ENCODE results near the gene FBXO21.
"Not testable (repeated sequence)": the region's sequence is repeated elsewhere in the genome, so short reads cannot be mapped to it uniquely, and the experiment has no call there.

FBXO21 gene

DNA sequence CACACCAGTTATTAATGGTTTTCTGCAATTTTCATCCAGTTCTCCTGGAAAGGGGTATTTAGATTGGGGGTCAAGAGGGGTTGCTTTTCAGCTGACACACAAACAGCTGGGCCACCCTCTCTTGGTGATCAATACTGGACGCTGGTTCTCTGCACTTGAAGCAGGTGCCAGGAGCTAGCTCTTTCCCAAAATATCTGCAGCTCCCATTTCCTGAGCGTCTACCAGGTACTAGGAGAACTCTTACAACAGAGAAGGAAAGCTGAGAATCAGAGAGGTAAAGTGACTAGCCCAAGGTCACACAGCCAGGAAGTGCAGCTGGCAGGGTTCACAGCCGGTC lies 92.3 kb downstream of the FBXO21 start:
- WGBS (ENCODE audit: extremely low coverage, insufficient coverage, insufficient read length), result no CpG with 5 or more reads among the region's 3 CpGs
- no peak overlapping the region for H3K18ac ChIP-seq (ENCODE audit: low read length)
- no peak overlapping the region for H2BK12ac ChIP-seq (ENCODE audit: low read length)
- H2AFZ ChIP-seq (ENCODE audit: insufficient read depth, low read length, poor library complexity), result no peak overlapping the region
- H3K9me3 ChIP-seq (ENCODE audit: insufficient read depth, low read depth, low read length), result peaks cover 8% of the 10 kb centered on the region
- no peak overlapping the region for H4K8ac ChIP-seq (ENCODE audit: low read depth, low read length)
- no peak overlapping the region for H4K12ac ChIP-seq (ENCODE audit: low read depth, low read length)
- H2AK5ac ChIP-seq (ENCODE audit: low read length), result no peak overlapping the region
- H3K27me3 ChIP-seq (ENCODE audit: insufficient read depth, low read length), result peaks cover 29% of the 10 kb centered on the region
- H4K91ac ChIP-seq (ENCODE audit: low read depth, low read length), result no peak overlapping the region
- no peak overlapping the region for H2BK120ac ChIP-seq (ENCODE audit: insufficient read depth, low read length, poor library complexity)
- H3K4me2 ChIP-seq (ENCODE audit: low read length), result no peak overlapping the region
- H3K23ac ChIP-seq (ENCODE audit: low read length), result no peak overlapping the region
- H3K79me2 ChIP-seq (ENCODE audit: control insufficient read depth, insufficient read depth, low read length, poor library complexity), result no peaks in the 10 kb centered on the region
- H3K79me1 ChIP-seq (ENCODE audit: low read length), result no peaks in the 10 kb centered on the region
- H3K9ac ChIP-seq (ENCODE audit: low read length), result no peak overlapping the region
- H3K4ac ChIP-seq (ENCODE audit: low read depth, low read length), result no peak overlapping the region
- H3K36me3 ChIP-seq (ENCODE audit: control insufficient read depth in 1 of 2, insufficient read depth in 2 of 2, low read length in 2 of 2), result no peaks in the 10 kb centered on the region
- H3K4me1 ChIP-seq (ENCODE audit: control insufficient read depth in 1 of 2, insufficient read depth in 2 of 2, low read length in 2 of 2), result peaks cover 6 to 9% of the 10 kb centered on the region in 2 experiments
- H3K14ac ChIP-seq (ENCODE audit: low read length), result no peak overlapping the region
- H2BK5ac ChIP-seq (ENCODE audit: low read depth, low read length, poor library complexity), result no peak overlapping the region
- DNase-seq, result no peak
- no peak overlapping the region for H3K4me3 ChIP-seq (ENCODE audit: low read depth, low read length)
- H3K27ac ChIP-seq (ENCODE audit: low read depth, low read length), result no peak overlapping the region

DNA sequence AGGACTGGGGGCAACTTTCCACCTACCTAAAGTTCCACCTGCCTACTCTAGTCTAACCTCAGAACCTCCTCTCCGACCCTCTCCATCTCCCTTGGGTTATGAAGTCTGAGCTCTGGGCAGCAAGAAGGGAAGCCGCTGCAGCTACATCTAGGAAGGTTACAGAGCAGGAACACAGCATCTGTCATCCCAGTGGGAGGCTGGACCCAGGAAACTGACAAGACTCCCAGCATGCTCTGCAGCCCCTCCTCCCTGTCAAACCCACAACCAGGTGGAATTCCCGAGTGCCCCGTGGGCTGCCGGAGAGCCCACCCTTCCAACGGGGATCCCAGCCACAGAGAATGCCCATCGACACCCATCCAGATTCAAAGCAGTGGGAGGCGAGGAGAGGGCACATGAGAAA lies 93.1 kb downstream of the FBXO21 start:
- Histone ChIP-seq H3K36me3 (ENCODE audit: control insufficient read depth in 1 of 2, insufficient read depth in 2 of 2, low read length in 2 of 2) (no peaks in the 10 kb centered on the region), H3K4me3 (ENCODE audit: low read depth, low read length) (no peak overlapping the region), H3K9ac (ENCODE audit: low read length) (no peak overlapping the region), H3K18ac (ENCODE audit: low read length) (no peak overlapping the region), H3K9me3 (ENCODE audit: insufficient read depth, low read depth, low read length) (peaks cover 8% of the 10 kb centered on the region), H3K4ac (ENCODE audit: low read depth, low read length) (no peak overlapping the region), H3K79me1 (ENCODE audit: low read length) (no peaks in the 10 kb centered on the region), H3K27ac (ENCODE audit: low read depth, low read length) (no peak overlapping the region), H3K4me1 (ENCODE audit: control insufficient read depth in 1 of 2, insufficient read depth in 2 of 2, low read length in 2 of 2) (peaks cover 6 to 9% of the 10 kb centered on the region in 2 experiments), H2AFZ (ENCODE audit: insufficient read depth, low read length, poor library complexity) (no peak overlapping the region), H2AK5ac (ENCODE audit: low read length) (no peak overlapping the region), H3K27me3 (ENCODE audit: insufficient read depth, low read length) (peaks cover 29% of the 10 kb centered on the region), H4K91ac (ENCODE audit: low read depth, low read length) (no peak overlapping the region), H3K4me2 (ENCODE audit: low read length) (no peak overlapping the region), H4K12ac (ENCODE audit: low read depth, low read length) (no peak overlapping the region), H4K8ac (ENCODE audit: low read depth, low read length) (no peak overlapping the region), H2BK5ac (ENCODE audit: low read depth, low read length, poor library complexity) (no peak overlapping the region), H2BK120ac (ENCODE audit: insufficient read depth, low read length, poor library complexity) (no peak overlapping the region), H2BK12ac (ENCODE audit: low read length) (no peak overlapping the region), H3K79me2 (ENCODE audit: control insufficient read depth, insufficient read depth, low read length, poor library complexity) (no peaks in the 10 kb centered on the region), H3K14ac (ENCODE audit: low read length) (no peak overlapping the region), H3K23ac (ENCODE audit: low read length) (no peak overlapping the region)
- WGBS (ENCODE audit: extremely low coverage, insufficient coverage, insufficient read length), result no CpG with 5 or more reads among the region's 8 CpGs
- DNase-seq, result no peak

DNA sequence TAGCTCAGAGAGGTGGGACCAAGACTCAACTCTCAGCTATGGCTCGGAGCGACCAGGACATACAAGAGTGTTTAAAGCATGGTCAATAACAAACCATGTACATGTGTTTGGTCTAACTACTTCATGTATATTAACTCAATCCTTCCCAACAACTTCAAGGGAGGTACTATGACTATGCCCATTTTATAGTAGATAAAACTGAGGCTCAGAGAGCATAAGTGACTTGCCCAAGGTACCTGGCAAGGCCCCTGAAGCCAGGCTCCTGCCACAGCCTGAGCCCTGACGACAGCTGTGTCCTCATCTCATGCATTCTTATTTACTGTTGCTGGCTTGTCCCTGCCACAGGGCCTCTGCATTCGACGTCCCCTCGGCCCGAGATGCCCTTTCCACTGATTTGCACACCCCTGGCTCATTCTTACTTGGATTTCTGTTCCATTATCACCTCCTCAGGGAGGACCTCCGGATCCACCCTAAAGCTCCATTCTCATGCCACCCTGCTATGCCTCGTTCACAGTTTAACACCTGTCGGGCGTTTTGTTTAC lies 93.7 kb downstream of the FBXO21 start:
- Histone ChIP-seq H3K27ac (ENCODE audit: low read depth, low read length) (no peak overlapping the region), H3K23ac (ENCODE audit: low read length) (no peak overlapping the region), H2BK5ac (ENCODE audit: low read depth, low read length, poor library complexity) (no peak overlapping the region), H4K91ac (ENCODE audit: low read depth, low read length) (no peak overlapping the region), H3K79me1 (ENCODE audit: low read length) (no peaks in the 10 kb centered on the region), H3K4me2 (ENCODE audit: low read length) (no peak overlapping the region), H2AK5ac (ENCODE audit: low read length) (no peak overlapping the region), H4K12ac (ENCODE audit: low read depth, low read length) (no peak overlapping the region), H3K14ac (ENCODE audit: low read length) (no peak overlapping the region), H3K79me2 (ENCODE audit: control insufficient read depth, insufficient read depth, low read length, poor library complexity) (no peaks in the 10 kb centered on the region), H3K9ac (ENCODE audit: low read length) (no peak overlapping the region), H3K36me3 (ENCODE audit: control insufficient read depth in 1 of 2, insufficient read depth in 2 of 2, low read length in 2 of 2) (no peaks in the 10 kb centered on the region), H3K4me3 (ENCODE audit: low read depth, low read length) (peak overlapping the region; percentile 10), H4K8ac (ENCODE audit: low read depth, low read length) (no peak overlapping the region), H2BK120ac (ENCODE audit: insufficient read depth, low read length, poor library complexity) (no peak overlapping the region), H3K27me3 (ENCODE audit: insufficient read depth, low read length) (peaks cover 29% of the 10 kb centered on the region), H2BK12ac (ENCODE audit: low read length) (no peak overlapping the region), H3K4ac (ENCODE audit: low read depth, low read length) (no peak overlapping the region), H3K9me3 (ENCODE audit: insufficient read depth, low read depth, low read length) (peaks cover 8% of the 10 kb centered on the region), H2AFZ (ENCODE audit: insufficient read depth, low read length, poor library complexity) (no peak overlapping the region), H3K4me1 (ENCODE audit: control insufficient read depth in 1 of 2, insufficient read depth in 2 of 2, low read length in 2 of 2) (peaks cover 6 to 9% of the 10 kb centered on the region in 2 experiments), H3K18ac (ENCODE audit: low read length) (no peak overlapping the region)
- WGBS (ENCODE audit: extremely low coverage, insufficient coverage, insufficient read length), result no CpG with 5 or more reads among the region's 11 CpGs
- no peak for DNase-seq

DNA sequence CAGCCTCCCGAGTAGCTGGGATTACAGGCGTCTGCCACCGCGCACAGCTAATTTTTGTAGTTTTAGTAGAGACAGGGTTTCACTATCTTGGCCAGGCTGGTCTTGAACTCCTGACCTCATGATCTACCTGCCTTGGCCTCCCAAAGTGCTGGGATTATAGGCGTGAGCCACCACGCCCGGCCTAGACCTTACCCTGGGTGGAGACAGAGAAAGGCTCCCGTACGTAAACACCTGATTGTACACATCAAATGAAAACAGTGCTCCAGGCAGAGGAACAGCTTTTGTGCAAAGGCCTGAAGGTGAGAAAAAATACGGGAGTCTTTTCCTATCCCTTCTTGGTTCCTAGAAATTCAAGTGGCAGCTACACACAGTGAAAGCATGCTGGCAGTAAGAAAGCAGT lies 95.1 kb downstream of the FBXO21 start:
- not testable (repeated sequence) for H3K4me1 ChIP-seq (ENCODE audit: control insufficient read depth in 1 of 2, insufficient read depth in 2 of 2, low read length in 2 of 2)
- no CpG with 5 or more reads among the region's 10 CpGs for WGBS (ENCODE audit: extremely low coverage, insufficient coverage, insufficient read length)
- H3K27me3 ChIP-seq (ENCODE audit: insufficient read depth, low read length), result peaks cover 29% of the 10 kb centered on the region

More for the DNA sequence above, 95.1 kb downstream of the FBXO21 start:
- H2AFZ ChIP-seq (ENCODE audit: insufficient read depth, low read length, poor library complexity); H2AK5ac ChIP-seq (ENCODE audit: low read length); H3K27ac ChIP-seq (ENCODE audit: low read depth, low read length); H3K36me3 ChIP-seq (ENCODE audit: control insufficient read depth in 1 of 2, insufficient read depth in 2 of 2, low read length in 2 of 2); H3K4me2 ChIP-seq (ENCODE audit: low read length); H3K79me1 ChIP-seq (ENCODE audit: low read length); H3K79me2 ChIP-seq (ENCODE audit: control insufficient read depth, insufficient read depth, low read length, poor library complexity); H3K23ac ChIP-seq (ENCODE audit: low read length); H3K14ac ChIP-seq (ENCODE audit: low read length); H2BK5ac ChIP-seq (ENCODE audit: low read depth, low read length, poor library complexity); H4K91ac ChIP-seq (ENCODE audit: low read depth, low read length); H3K9ac ChIP-seq (ENCODE audit: low read length); H4K8ac ChIP-seq (ENCODE audit: low read depth, low read length); H2BK12ac ChIP-seq (ENCODE audit: low read length); DNase-seq; H4K12ac ChIP-seq (ENCODE audit: low read depth, low read length); H3K4ac ChIP-seq (ENCODE audit: low read depth, low read length); H3K4me3 ChIP-seq (ENCODE audit: low read depth, low read length); H2BK120ac ChIP-seq (ENCODE audit: insufficient read depth, low read length, poor library complexity); H3K18ac ChIP-seq (ENCODE audit: low read length): not testable (repeated sequence)
- peaks cover 10% of the 10 kb centered on the region for H3K9me3 ChIP-seq (ENCODE audit: insufficient read depth, low read depth, low read length)

Data from trophoblast cell (in vitro differentiated cells and primary cell).